Skeletal muscle tissue (tissue), 4 donors: ENCODE data around the gene LVRN. TPM values are rescaled to one million over a fixed set of nuclear protein-coding genes. Genes with fewer than 3 reads are reported as not detected.
A peak's percentile ranks its signal among the peaks of the same experiment; 100 is the strongest.

Experiments
- H3K27ac ChIP-seq: one replicate; pipeline ENCODE4 v1.7.0; 2013; ENCODE audit warnings: mild to moderate bottlenecking, low read depth, low read length, inconsistent platforms
- H3K27me3 ChIP-seq, 3 donors: one replicate each; pipeline ENCODE4 v1.7.0; 2013; ENCODE audit warnings: low read length in 3 of 3; ENCODE audit not compliant: control insufficient read depth in 3 of 3, insufficient read depth in 3 of 3
- H3K36me3 ChIP-seq, 3 donors: one replicate each; pipeline ENCODE4 v1.7.0; 2013; ENCODE audit warnings: low read length in 3 of 3; ENCODE audit not compliant: control insufficient read depth in 3 of 3, insufficient read depth in 3 of 3
- H3K4me1 ChIP-seq, 3 donors: one replicate each; pipeline ENCODE4 v1.7.0; 2013; ENCODE audit warnings: low read length in 3 of 3, mild to moderate bottlenecking in 3 of 3; ENCODE audit not compliant: control insufficient read depth in 3 of 3, insufficient read depth in 3 of 3
- H3K4me3 ChIP-seq, 3 donors: one replicate each; pipeline ENCODE4 v1.7.0; 2013; ENCODE audit warnings: low read length in 3 of 3
- H3K9ac ChIP-seq, 3 donors: one replicate each; pipeline ENCODE4 v1.7.0; 2013; ENCODE audit warnings: low read length in 3 of 3, mild to moderate bottlenecking in 3 of 3, moderate library complexity in 2 of 3, low read depth in 1 of 3
- H3K9me3 ChIP-seq, 3 donors: one replicate each; pipeline ENCODE4 v1.7.0; 2013; ENCODE audit warnings: low read length in 3 of 3; ENCODE audit not compliant: control insufficient read depth in 3 of 3
- total RNA-seq: library from RNA; depleted of rRNA; stranded (reverse); fragments of >200 nt; gene quantifications from one replicate; pipeline ENCODE4 v1.2.3, GENCODE V29; 2014
- donor health status: Osteomylitis.

Gene LVRN
- total RNA-seq, 1 donor from 2014 or later, result 1.6 TPM

DNA sequence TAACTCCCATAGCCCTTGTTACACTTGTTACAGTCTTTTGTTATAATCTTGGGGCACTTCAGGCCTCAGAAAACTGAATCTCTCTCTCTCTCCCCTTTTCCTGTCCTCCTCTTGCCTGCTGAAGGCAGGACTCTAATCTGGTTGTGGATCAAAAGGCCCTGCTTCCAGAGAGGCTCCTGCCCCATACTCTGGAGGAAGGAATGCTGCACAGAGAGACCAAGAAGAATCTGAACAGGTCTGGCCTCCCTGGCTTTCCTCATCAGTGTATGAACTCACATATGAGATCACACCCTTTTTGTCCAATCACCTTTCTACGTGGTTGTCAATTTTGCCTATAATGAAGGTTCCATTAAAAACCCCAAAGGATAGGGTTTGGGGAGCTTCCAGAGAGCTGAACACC is 26.2 kb upstream of the LVRN start:
- Histone ChIP-seq H3K36me3 (no peaks in the 10 kb centered on the region), H3K4me3 (no peak overlapping the region), H3K9ac (no peak overlapping the region), H3K9me3 (no peaks in the 10 kb centered on the region), H3K27me3 (no peaks in the 10 kb centered on the region), H3K4me1 (no peaks in the 10 kb centered on the region), H3K27ac (no peak overlapping the region)

- H3K9ac ChIP-seq, result no peak overlapping the region
- H3K36me3 ChIP-seq, result no peaks in the 10 kb centered on the region
- no peaks in the 10 kb centered on the region for H3K9me3 ChIP-seq
- H3K4me3 ChIP-seq, result no peak overlapping the region
- no peaks in the 10 kb centered on the region for H3K27me3 ChIP-seq
- no peaks in the 10 kb centered on the region for H3K4me1 ChIP-seq
- no peak overlapping the region for H3K27ac ChIP-seq
These were observed 23.2 kb upstream of the LVRN start for GRCh38 chr5:115939059-115939458.

- no peak overlapping the region for H3K9ac ChIP-seq
- H3K36me3 ChIP-seq, result no peaks in the 10 kb centered on the region
- no peaks in the 10 kb centered on the region for H3K4me1 ChIP-seq
- H3K27me3 ChIP-seq, result no peaks in the 10 kb centered on the region
- peak overlapping the region; percentile 36 for H3K27ac ChIP-seq
- no peaks in the 10 kb centered on the region for H3K9me3 ChIP-seq
- H3K4me3 ChIP-seq, result no peak overlapping the region
These were observed 22.0 kb upstream of the LVRN start for GRCh38 chr5:115940080-115940810.

DNA sequence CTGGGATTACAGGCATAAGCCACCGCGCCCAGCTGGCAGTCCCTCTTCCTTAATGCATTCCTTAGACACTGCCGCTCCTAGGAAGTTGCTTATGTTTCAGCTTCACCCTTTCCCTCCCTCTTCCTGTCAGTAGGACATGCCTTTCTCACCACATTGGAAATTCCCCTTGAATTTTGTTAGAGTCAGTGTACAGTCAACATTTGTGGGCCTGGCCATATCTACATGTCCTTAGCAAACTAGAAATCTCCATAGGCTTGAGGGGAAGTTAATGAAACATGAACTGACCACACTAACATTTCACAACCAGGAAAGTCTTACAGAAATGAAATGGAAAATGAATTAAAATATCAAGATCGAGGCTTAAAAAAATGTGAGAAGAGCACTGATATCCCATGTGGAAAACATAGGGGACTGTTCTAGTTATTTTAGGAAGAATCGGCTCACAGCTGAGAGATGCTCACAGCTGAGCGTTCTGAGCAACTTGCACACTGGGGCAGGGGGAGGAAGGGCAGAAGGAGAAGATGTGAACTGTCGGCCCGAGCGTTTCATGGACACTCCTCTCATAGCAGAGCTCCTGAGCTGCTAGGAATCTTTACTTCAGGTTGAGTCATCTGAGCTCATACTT is 21.1 kb upstream of the LVRN start:
- no peaks in the 10 kb centered on the region for H3K36me3 ChIP-seq
- no peak overlapping the region for H3K27ac ChIP-seq
- no peak overlapping the region for H3K9ac ChIP-seq
- no peaks in the 10 kb centered on the region for H3K4me1 ChIP-seq
- H3K9me3 ChIP-seq, result no peaks in the 10 kb centered on the region
- no peak overlapping the region for H3K4me3 ChIP-seq
- H3K27me3 ChIP-seq, result no peaks in the 10 kb centered on the region

GRCh38 chr5:115944501-115944900 is 17.8 kb upstream of the LVRN start:
- H3K36me3 ChIP-seq, result no peaks in the 10 kb centered on the region
- H3K27me3 ChIP-seq, result no peaks in the 10 kb centered on the region
- H3K9me3 ChIP-seq, result no peaks in the 10 kb centered on the region
- no peak overlapping the region for H3K9ac ChIP-seq
- no peaks in the 10 kb centered on the region for H3K4me1 ChIP-seq
- no peak overlapping the region for H3K4me3 ChIP-seq
- no peak overlapping the region for H3K27ac ChIP-seq

DNA sequence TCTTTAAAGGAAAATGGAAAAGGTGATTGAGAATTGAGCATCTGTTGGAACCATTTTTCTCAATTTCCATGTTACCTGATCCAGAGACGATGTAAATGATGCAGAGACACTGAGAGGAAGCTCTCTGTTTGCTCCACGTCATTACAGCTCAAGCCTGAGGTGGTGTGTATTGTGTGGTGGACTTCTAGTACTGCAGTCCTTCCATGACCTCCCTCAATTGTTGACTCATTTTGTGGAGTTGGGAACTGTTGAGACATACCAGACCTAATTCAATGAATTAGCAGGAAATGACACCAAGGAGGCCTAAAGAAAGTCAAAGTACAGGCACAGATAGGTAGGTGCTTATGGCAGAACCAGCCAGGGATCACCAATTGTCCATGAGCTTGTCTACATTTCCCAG is 15.6 kb upstream of the LVRN start:
- Histone ChIP-seq H3K4me1 (no peaks in the 10 kb centered on the region), H3K9ac (no peak overlapping the region), H3K36me3 (no peaks in the 10 kb centered on the region), H3K9me3 (no peaks in the 10 kb centered on the region), H3K27ac (no peak overlapping the region), H3K4me3 (no peak overlapping the region), H3K27me3 (no peaks in the 10 kb centered on the region)

DNA sequence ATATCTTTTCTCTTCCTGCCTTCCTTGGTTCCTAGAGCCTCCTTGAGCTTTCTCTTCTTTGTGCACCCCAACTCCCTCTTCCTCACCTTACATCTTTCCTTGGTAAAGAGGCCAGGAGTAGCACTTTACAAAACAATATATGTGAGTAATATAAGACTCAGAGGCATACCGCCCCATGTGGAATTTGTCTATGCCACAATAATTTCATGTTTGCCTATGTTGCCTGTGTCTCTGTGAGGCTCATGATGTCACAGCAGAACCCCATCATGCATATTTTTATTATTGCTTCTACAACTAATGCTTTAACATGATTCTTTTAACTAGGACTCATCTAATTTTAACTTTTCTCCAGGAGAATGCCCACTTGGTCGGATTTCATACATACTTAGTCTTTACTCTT is 15.0 kb upstream of the LVRN start:
- H3K27ac ChIP-seq, result no peak overlapping the region
- no peaks in the 10 kb centered on the region for H3K4me1 ChIP-seq
- H3K9ac ChIP-seq, result no peak overlapping the region
- H3K9me3 ChIP-seq, result no peaks in the 10 kb centered on the region
- no peaks in the 10 kb centered on the region for H3K36me3 ChIP-seq
- H3K27me3 ChIP-seq, result no peaks in the 10 kb centered on the region
- no peak overlapping the region for H3K4me3 ChIP-seq

DNA sequence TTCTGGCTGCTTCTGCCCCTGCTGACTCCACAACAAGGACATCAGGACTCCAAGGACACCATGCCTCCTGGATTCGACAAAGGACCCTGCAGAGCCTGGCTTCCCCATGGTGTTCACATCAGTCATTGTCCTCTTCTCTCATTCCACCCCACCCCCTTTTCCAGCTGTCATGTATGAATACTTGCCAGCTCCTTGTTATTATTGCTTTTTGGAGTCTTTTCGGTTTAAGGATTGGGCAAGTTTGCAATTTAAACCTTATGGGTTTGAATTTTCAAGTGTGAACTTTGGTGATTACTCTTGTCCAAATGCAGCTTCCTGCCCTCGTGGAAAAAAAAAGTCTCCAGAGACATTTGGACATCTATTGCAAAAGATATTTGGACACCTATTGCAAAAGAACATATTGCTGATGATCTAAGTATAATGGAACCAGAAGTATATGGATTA is 14.2 kb upstream of the LVRN start:
- no peaks in the 10 kb centered on the region for H3K4me1 ChIP-seq
- H3K27me3 ChIP-seq, result no peaks in the 10 kb centered on the region
- H3K9ac ChIP-seq, result no peak overlapping the region
- no peak overlapping the region for H3K27ac ChIP-seq
- no peak overlapping the region for H3K4me3 ChIP-seq
- H3K9me3 ChIP-seq, result no peaks in the 10 kb centered on the region
- no peaks in the 10 kb centered on the region for H3K36me3 ChIP-seq

DNA sequence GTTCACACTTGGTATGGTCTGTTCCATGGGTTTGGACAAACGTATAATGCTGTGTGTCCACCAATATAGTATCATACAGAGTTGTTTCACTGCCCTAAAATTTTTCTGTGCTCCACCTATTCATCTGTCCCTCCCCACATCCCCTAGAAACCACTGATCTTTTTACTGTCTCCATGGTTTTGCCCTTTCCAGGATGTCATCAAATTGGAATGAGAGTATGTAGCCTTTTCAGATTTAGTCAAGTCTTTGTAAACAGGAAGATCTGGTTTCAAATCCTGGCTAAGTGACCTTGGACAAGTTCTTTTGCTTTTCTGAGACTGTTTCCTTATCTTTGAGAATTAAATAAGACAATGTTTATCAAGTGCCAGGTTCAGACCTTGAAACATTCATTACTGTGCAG is 13.2 kb upstream of the LVRN start:
- no peaks in the 10 kb centered on the region for H3K27me3 ChIP-seq
- H3K9me3 ChIP-seq, result no peaks in the 10 kb centered on the region
- H3K27ac ChIP-seq, result no peak overlapping the region
- no peaks in the 10 kb centered on the region for H3K4me1 ChIP-seq
- H3K4me3 ChIP-seq, result no peak overlapping the region
- H3K9ac ChIP-seq, result no peak overlapping the region
- no peaks in the 10 kb centered on the region for H3K36me3 ChIP-seq

DNA sequence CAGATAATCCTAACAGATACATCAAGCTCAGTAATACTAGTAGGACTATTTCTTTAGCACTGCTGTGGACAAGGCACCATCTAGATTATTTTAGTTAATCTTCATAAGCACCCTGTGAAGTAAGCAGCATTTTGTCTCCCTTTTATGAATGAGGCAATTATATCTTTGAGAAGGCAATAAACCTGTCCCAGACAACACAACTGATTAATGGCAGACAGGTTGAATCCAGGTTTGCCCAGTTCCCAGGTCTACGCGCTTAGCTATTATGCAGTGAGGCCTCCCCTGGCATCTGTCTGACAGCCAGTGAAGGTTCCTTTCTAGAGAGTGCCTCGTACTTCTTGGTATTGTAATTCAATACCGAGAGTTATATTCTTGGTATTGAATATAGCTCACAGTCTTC is 9.7 kb upstream of the LVRN start:
- Histone ChIP-seq H3K27me3 (peaks cover 0 to 1% (median 0%) of the 10 kb centered on the region in 3 donors), H3K9ac (no peak overlapping the region), H3K27ac (no peak overlapping the region), H3K4me3 (no peak overlapping the region), H3K4me1 (no peaks in the 10 kb centered on the region), H3K36me3 (no peaks in the 10 kb centered on the region), H3K9me3 (no peaks in the 10 kb centered on the region)
